Effector CD4-positive, alpha-beta T cell (primary cell): ENCODE results near the gene CAPZA2.

ENCODE experiments used
- DNase-seq: peaks from one replicate; pipeline ENCODE4 v3.0.0-alpha.2; 2020

Gene CAPZA2

DNA sequence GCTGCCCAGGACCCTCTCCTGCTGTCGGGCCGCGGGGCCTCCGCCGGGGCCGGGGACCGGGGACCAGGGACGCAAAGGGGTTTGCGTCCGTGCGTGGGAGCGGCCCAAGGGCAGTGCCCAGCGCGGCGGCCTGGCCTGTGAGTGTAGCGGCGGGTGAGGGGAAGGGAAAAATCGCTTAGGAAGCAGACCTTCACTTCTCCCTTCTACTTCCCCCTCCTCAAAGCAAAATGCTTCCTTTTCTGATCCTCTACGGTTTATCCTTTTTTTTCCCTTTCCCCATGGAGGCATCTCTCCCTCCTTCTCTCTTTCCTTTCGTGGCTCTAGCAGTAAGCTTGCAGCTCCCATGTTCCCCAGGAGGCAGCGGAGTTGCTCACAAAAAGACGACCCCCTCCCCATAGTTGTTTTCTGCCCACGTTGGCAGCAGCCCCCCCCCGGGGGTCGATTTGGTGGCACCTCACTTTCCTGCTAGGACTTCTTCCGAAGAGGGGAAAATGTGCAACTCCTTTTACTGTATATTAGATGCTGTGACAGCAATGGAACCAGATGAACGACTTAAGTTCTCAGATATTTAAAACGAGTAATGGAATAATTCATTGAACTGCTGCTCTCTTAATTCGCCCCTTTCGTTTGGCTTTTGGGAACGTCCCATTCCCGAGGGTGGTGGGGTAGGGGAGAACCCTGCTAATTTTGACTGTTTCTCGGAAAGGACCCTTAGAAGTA, 724 bp downstream of the CAPZA2 start:
- no peak for DNase-seq

DNA sequence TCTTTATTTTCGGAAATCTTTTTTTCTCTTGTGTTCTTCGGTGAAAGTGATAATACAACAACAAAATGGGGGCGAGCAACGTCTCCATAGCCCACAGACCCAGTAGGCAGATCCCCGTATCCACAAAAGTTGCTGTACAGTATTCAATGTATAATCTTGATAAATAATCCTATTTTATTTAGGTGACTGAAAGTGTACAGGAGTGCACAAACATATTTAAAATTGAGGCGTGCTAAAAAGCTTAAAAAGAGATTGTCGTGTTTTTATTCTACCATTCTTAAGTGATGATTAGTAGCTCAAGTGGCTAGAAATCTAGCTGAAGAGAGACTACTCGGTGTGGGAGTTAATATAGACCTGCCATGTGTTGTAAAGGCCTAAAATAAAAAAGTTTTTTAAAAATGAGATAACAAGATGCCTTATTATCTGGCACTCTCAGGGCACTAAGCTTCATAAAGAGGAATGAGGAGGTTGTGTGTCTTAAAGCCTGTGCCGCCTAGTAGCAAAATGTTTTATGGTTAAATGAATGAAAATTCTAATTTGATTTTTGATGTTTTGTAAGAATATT, 1.6 kb downstream of the CAPZA2 start:
- no peak for DNase-seq

DNA sequence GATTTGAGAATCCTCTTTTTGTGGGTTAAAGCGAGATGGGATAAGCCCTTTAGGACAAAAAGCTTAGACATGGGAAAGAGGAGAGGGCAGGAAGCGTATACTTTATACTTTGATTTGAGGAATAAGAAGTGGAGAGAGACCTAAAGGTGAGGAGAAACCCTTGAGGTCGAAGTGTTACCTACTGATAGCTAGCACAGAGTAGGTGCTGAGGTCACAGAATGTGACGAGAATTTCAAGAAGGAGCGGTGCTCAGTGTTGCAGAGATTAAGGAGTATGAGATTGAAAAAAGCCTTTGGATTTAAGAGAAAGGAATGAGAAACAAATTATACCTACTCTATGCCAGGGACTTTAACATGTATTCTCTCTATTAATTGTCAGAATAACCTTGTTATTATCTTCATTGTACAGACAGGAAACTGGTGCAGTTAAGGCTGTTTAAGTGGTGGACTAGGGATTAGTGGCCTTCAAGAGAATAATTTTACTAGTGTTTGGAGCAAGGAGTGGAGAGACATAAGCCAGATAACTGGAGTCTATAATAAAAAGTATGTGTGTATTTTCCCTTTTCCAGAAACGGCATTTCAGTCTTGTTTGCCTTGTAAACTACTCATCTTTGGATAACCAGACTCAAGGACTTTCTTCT, 8.8 kb downstream of the CAPZA2 start:
- DNase-seq, result no peak

GRCh38 chr7:116872026-116872425, 9.6 kb downstream of the CAPZA2 start:
- no peak for DNase-seq

DNA sequence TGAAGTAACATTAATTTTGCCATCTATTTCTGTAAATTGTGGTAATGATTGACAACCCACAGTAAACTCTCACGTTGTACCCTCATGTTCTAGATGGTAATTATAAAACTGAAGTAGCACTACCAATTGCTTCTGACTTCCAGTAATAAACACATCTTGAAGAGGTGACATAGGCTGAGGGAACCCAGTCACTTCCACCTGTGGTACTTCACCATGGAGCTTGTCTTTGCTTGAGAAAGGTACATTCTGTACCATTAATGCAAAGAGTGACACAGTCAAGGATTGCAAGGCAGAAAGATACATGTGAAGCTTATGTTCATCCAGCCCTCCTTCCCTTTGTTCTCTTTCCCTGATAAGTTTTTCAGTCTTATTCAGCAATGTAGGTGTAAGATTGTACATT, 11.2 kb downstream of the CAPZA2 start:
- no peak for DNase-seq

GRCh38 chr7:116876664-116877442, 14.5 kb downstream of the CAPZA2 start:
- DNase-seq, result no peak

DNA sequence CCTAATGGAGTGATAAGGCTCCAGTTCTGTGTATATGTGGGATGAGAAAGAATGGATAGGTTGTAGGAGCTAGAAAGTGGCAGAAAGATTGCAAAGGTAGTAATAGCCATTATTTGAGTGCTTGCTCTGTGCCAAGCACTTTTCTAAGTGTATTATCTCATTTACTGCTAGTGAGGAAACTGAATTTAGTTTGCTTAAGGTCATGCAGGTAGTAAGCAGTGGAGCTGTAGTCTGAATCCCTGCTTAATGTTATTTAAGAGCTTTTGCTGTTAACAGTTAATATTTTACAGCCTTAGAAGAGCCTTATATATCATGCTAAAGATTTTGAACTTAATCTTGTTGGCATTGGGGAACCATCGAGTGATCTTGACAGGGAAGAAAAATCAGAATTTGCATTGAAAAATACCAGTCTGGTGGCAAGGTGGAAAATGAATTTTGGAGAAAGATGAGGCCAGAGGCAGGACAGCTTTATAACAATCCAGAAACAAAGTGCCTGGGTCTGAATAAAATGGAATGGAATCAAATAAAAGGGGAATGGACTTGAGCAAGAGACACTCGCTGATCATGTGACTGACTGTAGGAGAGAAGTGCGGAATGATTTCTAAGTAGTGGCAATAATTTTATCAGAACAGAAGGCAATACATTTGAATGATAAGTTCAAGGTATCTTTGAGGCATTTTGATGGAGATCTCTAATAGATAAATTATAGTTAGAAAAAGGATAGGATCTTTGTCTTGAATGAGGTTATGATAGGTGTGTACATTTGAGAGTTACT, 15.2 kb downstream of the CAPZA2 start:
- DNase-seq, result no peak

DNA sequence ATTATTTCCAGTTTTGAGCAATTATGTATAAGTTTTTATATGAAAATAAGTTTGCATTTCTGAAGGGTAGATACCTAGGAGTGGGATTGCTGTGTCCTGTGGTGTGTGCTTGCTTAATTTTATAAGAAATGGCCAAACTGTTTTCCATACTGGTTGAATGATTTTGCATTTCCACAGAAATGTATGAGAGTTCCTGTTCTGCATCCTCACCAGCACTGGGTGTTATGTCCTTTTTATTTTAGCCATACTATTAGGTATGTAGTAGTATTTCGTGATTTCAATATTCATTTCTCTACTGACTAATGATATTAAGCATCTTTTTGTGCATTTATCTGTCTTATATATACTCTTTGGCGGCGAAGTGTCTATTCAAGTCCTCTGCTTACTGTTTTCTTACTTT, 22.3 kb downstream of the CAPZA2 start:
- DNase-seq, result no peak

GRCh38 chr7:116885724-116886123, 23.3 kb downstream of the CAPZA2 start:
- no peak for DNase-seq

GRCh38 chr7:116886543-116887156, 24.3 kb downstream of the CAPZA2 start:
- no peak for DNase-seq

- no peak for DNase-seq
Observed at GRCh38 chr7:116888895-116889294, 26.5 kb downstream of the CAPZA2 start.

DNA sequence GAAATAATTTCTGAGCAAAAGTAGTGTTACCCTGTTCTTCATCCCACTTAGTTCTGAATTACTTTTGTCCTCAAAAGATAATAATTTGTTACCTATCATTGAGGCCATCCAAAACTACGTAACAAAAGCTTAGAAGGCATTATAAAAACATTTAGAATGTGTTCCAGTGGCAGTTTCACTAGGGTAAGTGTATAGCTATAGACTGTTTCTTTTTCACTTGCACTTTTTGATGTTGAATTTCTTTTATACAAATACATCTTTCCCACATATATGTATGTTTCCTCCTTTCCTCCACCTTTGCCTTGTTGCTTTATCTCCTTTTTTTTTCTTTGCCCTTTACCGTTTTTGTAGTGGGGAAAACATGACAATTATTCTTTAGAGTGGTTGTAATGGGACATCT, 33.5 kb downstream of the CAPZA2 start:
- no peak for DNase-seq

DNA sequence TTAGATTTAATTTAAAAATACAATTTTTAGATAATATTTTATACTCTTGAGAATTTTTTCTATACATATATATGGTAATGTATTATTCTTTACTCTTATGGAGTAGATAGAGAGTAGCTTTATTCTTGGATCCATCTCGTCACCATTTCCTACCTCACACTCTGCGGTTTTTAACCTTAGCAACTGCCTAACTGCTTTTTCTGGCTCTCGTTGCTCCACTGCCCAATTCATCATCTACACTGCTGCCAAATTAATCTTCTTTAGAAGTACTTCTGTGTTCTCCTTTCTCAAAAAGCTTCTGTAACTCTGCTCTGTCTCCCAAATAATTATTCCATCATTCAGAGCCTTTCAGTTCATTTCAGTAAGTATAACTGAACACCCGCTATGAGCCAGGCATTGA, 35.3 kb downstream of the CAPZA2 start:
- no peak for DNase-seq

DNA sequence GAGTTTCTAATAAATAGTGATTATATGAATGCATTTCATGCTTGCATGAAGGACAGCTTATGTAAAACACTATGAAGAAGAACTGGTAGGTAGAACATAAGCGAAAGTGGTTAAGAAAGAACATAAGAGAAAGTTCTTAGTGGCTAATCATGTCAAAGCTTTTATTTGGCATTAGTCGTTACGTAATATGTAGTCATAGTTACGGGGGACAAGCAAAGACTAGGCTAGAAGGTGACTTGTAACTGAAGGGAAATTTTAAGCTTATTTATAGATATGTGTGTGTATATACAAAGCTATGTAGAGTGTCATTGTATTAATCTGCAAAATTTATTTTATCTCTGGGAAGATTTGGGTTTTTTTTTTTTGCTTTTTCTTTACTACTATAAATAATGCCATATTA, 36.9 kb downstream of the CAPZA2 start:
- no peak for DNase-seq

GRCh38 chr7:116901143-116901542, 38.8 kb downstream of the CAPZA2 start:
- DNase-seq, result no peak

- no peak for DNase-seq
Observed at GRCh38 chr7:116902867-116903266, 40.5 kb downstream of the CAPZA2 start.

GRCh38 chr7:116906391-116906790, 44.0 kb downstream of the CAPZA2 start:
- DNase-seq, result no peak

DNA sequence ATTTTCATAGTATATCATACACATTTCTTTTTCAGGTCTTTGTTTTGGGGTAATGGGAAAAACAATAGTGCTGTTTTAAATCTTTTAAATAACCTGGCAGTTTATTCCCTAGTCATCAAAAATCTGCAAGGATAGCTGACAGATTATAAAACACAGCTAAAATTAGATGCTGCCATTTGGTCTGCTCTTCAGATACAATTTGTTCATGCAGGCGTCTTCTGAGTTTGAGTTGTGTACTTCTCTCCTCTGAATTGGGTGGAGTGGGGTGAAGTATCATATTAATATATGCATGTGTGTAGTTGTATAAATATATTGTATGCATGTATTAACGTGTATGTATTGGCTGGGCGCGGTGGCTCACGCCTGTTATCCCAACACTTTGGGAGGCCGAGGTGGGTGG, 48.0 kb downstream of the CAPZA2 start:
- DNase-seq, result no peak

DNA sequence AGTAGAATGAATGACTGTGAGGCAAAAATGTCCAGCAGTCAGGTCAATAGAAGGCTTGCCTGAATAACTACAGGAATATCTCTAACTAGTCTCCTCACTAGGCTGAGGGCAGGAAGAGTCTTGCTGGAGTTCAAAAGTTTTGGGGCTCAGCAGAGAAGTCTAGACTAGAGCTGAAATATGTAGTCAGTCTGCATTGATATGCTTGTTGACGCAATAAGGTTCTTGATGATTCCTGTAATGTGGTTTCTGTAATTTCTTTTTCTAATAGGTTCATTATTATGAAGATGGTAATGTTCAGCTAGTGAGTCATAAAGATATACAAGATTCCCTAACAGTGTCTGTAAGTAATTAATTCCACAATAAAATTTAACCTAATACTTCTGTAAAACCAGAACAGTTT, 49.4 kb downstream of the CAPZA2 start:
- DNase-seq, result no peak

GRCh38 chr7:116912269-116912909, 50.0 kb downstream of the CAPZA2 start:
- no peak for DNase-seq

DNA sequence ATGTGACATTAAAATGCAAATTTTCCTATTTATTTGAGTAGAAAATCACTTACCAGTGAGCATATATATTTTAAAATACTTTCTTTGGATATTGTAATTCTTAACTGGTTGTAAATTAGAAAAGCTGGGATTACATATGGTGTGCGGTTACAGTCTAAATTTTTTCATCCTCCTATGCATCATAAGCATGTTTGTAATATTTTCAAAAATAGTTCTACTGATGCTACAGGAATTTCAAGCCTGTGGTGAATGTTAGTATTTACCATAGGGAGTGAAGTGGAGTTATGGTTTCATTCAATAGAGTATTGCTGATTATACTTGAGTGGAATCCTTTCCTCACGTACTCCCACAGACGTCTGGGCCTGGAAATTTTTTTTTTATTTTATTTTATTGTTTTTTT, 56.3 kb downstream of the CAPZA2 start:
- no peak for DNase-seq

DNA sequence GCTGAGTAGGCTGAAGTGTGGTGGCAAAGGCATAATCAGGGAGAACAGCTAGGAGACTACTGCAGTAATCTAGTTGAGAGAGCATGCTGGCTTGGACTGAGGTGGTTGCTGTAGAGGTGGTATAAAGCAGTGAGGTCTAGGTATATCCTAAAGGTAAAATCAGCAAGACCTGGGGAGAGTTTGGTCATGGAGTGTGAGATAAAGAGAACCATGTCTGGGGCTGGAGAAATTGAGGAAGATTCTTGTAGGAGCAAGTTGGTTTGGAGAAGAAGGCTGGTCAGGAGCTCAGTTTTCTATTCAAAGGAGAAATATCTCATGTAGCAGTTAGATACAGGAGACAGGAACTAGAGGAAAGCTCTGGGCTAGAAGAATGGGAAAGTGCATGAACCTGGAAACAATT, 58.0 kb downstream of the CAPZA2 start:
- no peak for DNase-seq
